HG03520 (cell line): ENCODE data around the gene UQCC2.

Experiments used
- ATAC-seq: cut with Tn5 transposase; IDR thresholded peaks from one replicate; pipeline ENCODE4 v1.9.1; 2021; ENCODE audit warnings: mild to moderate bottlenecking, moderate library complexity; ENCODE audit not compliant: unreplicated experiment

The UQCC2 gene

DNA sequence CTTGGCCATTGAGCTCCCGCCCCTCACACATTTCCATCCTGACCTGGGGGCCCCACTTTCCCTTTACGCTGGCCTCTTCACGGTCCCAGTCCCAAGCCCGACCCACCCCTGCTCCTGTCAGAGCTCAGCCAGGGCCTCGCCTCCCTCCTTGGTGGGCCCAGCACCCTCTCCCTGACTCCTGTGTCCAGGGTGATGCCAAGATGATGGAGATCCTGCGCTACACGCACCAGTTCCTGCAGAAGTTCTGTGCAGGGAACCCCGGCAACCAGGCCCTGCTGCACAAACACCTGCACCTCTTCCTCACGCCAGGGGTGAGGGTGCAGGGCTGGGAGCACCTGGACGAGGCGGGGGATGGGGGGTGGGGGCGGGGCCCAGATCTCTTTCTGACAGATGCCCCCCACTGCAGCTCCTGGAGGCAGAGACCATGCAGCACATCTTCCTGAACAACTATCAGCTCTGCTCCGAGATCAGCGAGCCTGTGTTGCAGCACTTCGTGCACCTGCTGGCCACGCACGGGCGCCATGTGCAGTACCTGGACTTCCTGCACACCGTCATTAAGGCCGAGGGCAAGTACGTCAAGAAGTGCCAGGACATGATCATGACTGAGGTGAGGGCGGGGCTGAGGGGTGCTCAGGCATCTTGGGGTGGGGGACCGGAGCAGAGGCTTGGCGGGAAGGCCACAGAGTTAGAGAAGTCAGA, 33.1 kb downstream of the UQCC2 start:
- ATAC-seq = no peak

- ATAC-seq = no peak
These were observed 33.8 kb downstream of the UQCC2 start for GRCh38 chr6:33677689-33678088.

DNA sequence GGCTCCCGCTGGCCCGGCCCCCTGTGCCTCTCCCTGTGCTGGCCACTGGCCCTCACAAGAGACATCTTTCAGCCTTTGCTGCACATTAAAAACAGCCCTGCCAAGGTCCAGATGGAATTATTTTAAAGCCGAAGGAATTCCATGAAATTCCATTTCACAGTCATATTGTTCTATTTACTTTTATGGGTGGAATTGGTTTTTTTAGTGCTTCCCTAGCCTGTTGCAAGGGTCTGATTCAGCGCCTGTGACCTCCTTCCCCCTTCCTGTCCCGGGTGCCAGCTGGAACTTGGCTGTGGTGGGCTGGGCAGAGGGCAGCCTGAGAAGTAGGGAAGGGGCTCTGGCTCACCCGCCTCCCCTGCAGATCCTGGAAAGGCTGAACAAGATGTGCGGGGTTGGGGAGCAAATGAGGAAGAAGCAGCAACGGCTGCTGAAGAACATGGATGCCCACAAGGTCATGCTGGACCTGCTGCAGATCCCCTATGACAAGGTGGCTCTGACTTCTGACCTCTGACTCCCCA, 34.3 kb downstream of the UQCC2 start:
- ATAC-seq = no peak

DNA sequence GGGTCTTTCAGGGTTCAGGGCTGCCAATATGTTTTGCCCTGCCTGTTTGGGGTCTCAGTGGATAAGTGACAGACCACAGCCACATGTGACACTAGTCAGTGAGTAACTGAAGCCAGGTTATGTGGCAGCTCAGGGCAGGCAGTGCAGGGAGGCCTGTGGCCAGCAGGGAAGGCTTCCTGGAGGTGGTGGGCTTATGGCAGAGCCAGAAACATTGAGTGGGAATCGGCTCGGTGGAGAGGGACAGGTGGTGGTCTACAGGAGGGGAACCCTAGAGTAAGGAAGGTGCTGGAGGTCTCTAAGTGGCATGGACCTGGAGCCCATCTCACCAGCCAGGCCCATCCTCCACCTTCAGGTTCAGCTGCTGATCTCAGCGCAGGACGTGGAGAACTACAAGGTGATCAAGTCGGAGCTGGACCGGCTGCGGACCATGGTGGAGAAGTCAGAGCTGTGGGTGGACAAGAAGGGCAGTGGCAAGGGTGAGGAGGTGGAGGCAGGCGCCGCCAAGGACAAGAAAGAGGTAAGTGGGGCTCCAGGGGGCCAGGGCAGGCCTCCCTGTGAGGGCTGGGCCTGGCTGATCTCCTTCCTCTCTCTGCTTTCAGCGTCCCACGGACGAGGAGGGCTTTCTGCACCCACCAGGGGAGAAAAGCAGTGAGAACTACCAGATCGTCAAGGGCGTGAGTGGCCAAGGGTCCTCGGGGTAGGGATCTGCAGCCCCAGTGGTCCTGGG, 34.9 kb downstream of the UQCC2 start:
- no peak for ATAC-seq

- ATAC-seq = no peak
These were observed 35.5 kb downstream of the UQCC2 start for GRCh38 chr6:33675968-33676367.

DNA sequence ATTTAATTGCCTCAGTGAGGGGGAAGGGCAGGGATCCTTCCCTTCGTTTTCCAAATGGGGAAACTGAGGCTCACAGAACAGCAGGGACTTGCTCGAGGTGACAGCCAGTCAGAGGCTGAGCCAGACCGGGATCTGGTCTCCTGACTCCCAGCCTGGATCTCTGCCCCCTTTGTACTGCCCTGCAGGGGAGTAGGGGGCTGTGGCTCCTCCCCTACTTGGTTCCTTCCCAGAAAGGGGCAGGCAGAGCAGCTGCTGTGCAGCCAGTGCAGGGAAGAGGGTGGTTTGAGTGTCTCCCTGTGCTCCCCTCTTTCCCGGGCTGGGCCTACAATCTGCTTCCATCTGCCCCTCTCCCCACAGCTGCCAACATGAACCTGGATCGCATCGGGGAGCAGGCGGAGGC, 37.6 kb downstream of the UQCC2 start:
- no peak for ATAC-seq

- ATAC-seq = no peak
These were observed 38.7 kb downstream of the UQCC2 start for GRCh38 chr6:33672808-33673207.

- ATAC-seq = no peak
These were observed 39.8 kb downstream of the UQCC2 start for GRCh38 chr6:33671744-33672072.

GRCh38 chr6:33670971-33671743, 40.3 kb downstream of the UQCC2 start:
- no peak for ATAC-seq

GRCh38 chr6:33670086-33670660, 41.3 kb downstream of the UQCC2 start:
- ATAC-seq = no peak

DNA sequence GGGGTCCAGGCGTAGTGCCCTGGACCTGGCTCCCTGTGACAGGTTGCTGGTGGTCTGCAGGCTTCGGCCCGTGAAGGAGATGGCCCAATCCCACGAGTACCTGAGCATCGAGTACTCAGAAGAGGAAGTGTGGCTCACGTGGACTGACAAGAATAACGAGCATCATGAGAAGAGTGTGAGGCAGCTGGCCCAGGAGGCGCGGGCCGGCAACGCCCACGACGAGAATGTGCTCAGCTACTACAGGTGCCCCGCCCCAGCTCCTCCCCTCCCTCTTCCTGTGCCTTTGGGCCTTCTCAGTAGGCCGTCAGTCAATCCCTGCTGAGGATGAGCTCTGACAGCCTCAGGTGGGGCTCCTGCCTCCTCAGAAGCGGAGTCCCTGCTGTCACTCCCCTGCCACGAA, 42.6 kb downstream of the UQCC2 start:
- no peak for ATAC-seq

DNA sequence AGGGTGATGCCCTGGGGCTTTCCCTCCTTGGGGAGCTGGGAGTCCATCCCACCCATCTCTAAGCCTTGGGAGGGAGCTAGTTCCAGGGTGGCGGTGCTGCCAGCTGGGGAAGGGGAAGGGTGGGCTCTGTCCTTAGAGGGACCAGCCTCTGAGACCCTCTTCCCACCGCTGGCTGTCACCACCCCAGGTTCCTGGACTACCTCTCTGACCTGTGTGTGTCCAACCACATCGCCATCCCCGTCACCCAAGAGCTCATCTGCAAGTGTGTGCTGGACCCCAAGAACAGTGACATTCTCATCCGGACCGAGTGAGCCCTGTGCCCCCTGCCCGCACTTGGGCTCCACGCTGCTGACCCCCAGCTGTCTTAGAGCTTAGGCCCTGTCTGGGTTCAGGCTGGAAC, 43.2 kb downstream of the UQCC2 start:
- no peak for ATAC-seq

DNA sequence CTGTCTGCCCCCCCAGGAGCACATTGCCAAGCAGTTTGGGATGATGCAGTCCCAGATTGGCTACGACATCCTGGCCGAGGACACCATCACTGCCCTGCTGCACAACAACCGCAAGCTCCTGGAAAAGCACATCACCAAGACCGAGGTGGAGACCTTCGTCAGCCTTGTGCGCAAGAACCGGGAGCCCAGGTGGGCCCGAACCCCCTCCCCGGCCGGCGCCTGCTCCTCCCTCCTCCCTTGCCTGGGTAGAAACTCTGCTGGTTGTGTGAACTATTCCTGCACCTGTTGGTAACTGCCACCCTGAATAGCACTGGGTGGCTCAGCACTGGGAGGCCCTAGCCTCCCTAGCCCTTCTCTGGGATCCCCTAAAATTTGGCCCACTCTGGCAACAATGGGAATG, 43.7 kb downstream of the UQCC2 start:
- no peak for ATAC-seq

DNA sequence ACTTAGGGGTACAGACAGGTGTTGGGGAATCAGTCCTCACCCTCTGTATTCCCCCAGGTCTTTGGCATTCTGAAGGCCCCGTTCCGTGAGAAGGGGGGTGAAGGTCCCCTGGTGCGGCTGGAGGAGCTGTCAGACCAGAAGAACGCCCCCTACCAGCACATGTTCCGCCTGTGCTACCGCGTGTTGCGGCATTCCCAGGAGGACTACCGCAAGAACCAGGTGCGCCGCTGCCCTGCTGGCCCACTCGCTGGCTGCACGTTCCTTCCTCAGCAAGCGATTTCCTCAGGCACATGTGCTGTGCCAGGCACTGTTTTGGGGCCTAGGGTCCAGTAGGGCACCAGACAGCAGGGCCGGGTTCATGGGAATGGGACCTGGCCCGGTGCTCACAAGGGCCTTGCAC, 44.4 kb downstream of the UQCC2 start:
- ATAC-seq = no peak

DNA sequence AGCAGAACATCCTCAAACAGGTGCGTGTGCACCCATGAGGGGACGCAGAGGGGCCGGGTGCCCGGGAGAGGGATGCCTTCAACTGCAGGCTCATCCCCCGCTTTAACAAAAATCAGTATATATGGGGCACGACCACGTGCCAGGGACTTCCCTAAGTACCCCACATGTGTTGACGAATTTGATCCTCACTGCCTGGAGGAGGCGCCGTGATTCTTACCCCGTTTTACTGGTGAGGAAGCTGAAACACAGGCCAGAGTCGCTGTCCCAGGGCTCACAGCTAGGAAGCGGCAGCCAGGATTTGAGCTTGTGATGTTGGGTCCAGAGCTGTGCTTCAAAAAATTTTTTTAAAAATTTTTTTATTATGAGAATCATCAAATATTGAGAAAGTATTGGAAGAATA, 45.5 kb downstream of the UQCC2 start:
- ATAC-seq = no peak

GRCh38 chr6:33664506-33665057, 46.9 kb downstream of the UQCC2 start:
- ATAC-seq = no peak

- ATAC-seq = no peak
These were observed 47.6 kb downstream of the UQCC2 start for GRCh38 chr6:33663727-33664449.

DNA sequence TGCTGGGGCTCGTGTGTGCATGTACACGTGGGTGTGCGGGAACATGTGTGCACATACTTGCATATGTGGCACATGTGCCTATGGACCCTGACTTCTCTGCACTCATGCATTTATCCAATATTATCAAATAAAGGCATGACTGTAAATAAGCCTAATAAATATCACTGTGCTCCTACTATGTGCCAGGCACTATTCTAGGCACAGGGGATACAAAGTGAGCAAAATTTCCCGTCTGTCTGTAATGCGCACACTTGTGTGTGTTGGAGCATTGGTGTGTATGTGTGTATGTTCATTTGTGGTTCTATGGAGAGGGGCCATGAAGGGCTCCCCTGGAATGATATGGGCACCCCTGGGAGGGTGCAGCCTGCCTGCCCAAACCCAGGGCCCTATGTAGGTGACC, 48.5 kb downstream of the UQCC2 start:
- ATAC-seq = no peak

GRCh38 chr6:33662318-33662717, 49.2 kb downstream of the UQCC2 start:
- ATAC-seq = no peak

GRCh38 chr6:33661106-33661838, 50.2 kb downstream of the UQCC2 start:
- no peak for ATAC-seq
